Measurements from ENCODE around the gene ALS2CL. TPM values are rescaled to one million over a fixed set of nuclear protein-coding genes. Genes with fewer than 3 reads are reported as not detected.

Gene ALS2CL
- total RNA-seq, 1 donor from 2014 or later = 6.2 TPM

DNA sequence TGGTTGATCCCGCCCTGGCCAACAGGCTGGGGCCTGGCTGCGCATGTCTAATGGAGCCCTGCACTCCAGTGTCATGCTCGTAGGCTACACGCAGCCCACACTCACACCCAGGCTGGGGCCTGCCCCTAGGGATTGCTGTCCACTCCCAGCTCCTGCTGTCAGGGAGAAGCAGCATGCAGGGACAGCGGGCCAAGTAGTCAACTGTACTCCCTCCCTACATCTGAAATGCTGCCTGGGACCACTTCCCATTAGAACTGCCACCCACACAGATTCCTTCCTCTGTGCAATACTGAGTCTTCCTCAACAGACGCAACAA lies 16.1 kb downstream of the ALS2CL start:
- no peak for DNase-seq (ENCODE audit: low read depth, low spot score)

DNA sequence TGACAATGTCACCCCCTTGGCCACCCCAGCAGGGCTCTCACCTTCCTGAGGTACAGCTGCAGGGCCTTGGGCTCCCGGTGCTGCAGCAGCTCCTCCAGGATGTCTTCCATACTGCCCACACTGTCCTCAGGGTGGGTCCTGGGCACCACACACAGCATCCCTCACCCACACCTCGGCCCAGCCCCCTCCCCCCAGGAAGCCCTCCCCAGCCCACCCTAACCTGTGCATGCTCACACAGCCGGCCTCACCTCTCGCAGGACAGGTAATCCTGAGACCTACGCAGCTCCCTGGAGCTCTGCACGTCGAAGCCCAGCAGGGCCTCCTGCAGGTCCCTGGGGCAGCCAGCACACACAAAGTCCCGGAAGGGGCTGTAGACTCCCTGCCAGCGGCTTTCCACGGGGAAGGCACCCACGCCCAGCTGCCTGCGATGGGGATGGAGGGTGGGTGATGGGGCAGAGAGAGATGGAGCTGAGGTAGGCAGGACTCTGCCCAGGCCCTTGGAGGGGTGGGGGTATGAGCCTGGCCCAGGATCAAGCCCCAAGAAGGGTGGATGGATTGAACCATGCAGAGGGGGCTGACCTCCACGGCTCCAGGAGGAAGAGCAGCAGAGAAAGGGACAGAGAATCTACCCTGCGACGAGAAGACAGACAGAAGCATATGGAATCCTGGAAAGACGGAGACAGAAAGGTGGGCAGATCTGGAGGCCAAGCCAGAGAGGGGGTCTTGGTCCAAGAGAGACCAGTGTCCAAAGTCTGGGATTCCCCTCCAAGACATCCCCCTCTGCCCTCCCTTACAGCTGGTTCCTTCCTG lies 16.7 kb downstream of the ALS2CL start:
- DNase-seq (ENCODE audit: low read depth, low spot score) = no peak

GRCh38 chr3:46675843-46676567 lies 17.5 kb downstream of the ALS2CL start:
- no peak for DNase-seq (ENCODE audit: low read depth, low spot score)

- no peak for DNase-seq (ENCODE audit: low read depth, low spot score)
Measured at GRCh38 chr3:46675426-46675825, 18.1 kb downstream of the ALS2CL start.

DNA sequence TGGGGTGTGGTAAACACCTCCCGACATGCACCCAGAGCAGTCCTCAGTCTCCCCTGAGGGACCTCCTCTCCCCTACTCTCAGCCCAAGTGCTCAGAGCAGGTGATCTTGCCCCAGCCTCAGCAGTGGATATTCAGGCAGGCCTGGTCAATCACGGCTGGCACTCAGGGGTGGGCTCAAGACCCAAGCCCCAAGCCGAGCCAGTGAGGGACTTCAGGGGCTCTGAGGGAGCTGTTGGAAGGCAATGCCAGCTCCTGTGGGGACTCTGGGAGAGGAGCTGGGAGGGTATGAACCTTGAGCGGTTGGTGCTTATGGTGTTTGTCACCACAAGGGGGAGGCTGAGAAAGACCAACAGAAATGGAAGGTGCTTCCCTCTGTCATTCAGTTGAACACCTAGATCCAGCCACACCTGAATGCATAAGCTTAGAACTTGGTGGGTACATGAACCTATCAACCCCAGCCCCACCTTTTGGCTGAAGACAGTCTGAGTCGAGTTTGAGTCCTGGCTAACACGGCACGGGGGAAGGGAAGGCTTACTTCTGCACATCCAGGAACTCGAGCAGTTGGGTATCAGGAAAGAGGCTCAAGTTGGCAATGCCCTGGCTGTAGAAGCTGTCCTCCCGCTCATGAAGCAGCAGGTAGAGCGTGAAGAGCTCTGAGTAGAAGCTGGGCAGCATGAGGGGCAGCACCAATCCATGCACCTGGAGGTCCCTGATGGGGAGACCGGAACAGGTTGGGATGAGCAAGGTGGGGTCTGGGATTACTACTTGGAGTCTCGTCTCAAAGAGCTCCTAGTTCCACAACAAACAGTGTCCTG lies 19.2 kb downstream of the ALS2CL start:
- DNase-seq (ENCODE audit: low read depth, low spot score) = no peak

GRCh38 chr3:46673151-46674030 lies 20.1 kb downstream of the ALS2CL start:
- DNase-seq (ENCODE audit: low read depth, low spot score) = no peak

- DNase-seq (ENCODE audit: low read depth, low spot score) = no peak
Measured at GRCh38 chr3:46672349-46672695, 21.2 kb downstream of the ALS2CL start.

- no peak for DNase-seq (ENCODE audit: low read depth, low spot score)
Measured at GRCh38 chr3:46671541-46672348, 21.7 kb downstream of the ALS2CL start.

- DNase-seq (ENCODE audit: low read depth, low spot score) = no peak
Measured at GRCh38 chr3:46670891-46671427, 22.5 kb downstream of the ALS2CL start.

GRCh38 chr3:46670000-46670890 lies 23.2 kb downstream of the ALS2CL start:
- DNase-seq (ENCODE audit: low read depth, low spot score) = no peak

- no peak for DNase-seq (ENCODE audit: low read depth, low spot score)
Measured at GRCh38 chr3:46669191-46669999, 24.1 kb downstream of the ALS2CL start.

DNA sequence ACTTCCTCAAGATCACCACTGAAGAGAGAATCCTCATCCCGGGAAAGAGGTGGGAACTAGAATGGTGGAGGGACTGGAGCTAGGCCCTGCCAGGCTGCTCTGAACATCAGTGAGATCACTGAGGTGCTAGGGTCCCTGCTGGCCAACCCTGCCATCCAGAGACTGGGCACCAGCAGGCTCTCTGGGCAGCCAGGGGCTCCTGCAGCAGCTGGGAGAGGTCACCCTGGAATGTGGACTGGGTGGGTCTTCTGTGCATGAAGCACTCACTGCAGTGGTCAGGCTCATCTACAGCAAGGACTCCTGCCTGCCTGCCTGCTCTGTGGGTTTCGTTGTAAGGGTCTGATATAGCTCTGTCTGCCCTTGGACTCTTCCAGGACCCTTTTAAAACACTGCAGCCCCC lies 24.9 kb downstream of the ALS2CL start:
- DNase-seq (ENCODE audit: low read depth, low spot score) = no peak

- DNase-seq (ENCODE audit: low read depth, low spot score) = no peak
Measured at GRCh38 chr3:46668116-46668515, 25.4 kb downstream of the ALS2CL start.

DNA sequence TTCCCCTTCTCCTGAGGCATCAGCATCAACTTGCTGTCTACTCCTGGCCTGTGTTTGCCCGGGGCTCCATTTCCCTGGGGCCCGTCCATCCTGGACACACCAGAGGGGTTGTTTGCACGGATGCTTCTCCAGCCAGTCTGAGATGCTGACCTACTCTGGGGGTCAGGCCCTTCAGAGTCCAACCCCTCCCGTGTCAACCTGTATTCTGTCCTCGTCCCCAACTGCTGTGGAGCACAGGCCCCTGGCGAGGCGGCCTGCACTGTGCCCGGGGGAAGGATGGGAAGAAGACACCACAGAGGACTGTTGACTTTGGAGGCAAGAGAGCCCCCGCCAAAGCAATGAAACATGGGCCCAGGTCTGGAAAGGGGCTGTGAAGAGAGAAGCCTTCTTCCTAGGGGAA lies 25.8 kb downstream of the ALS2CL start:
- DNase-seq (ENCODE audit: low read depth, low spot score) = no peak

DNA sequence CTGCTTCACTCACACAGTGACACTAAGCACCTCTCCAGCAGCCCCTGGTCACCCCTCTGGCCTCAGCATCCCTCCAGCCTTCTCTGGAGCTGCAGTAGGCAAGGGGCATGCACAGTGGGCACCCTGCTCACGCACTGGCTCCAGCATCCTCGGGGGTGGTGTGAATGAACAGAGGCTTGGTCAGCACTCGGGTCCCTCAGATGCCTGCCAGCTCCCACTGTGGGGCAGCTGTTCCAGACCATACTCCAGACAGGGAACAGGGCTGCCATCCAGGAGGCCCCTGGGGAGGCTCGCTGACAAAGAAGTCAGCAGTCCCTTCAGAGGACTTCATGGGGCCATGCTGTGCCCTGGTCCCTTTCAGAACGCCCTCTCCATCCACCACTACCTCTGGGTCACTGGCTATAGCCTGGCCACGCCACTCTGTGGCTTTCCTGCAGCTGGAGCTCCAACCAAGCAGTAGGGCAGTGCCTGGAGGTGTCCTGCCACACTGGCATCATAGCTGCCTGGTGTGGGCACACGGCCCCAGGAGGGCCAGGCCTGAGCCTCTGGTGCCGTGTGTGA lies 26.3 kb downstream of the ALS2CL start:
- no peak for DNase-seq (ENCODE audit: low read depth, low spot score)

DNA sequence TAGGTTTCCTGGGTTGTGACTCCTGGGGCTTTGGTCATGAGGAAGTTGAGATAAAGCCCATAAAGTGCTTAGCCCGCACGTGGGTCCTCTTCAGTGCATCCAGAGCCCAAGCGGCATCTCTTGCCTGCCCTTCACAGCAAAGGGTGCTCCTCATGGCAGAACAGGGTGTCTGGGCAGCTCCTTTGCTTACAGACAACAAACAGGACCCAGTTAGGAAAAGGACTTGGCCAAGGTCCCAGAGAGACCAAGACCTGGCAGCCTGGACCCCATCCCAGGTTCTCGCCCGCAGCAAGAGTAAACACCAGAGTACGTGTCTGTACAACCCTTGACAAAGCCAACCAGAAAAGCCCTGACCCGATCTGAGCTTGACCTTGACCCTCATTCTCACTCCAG lies 27.0 kb downstream of the ALS2CL start:
- DNase-seq (ENCODE audit: low read depth, low spot score) = no peak

GRCh38 chr3:46665763-46666452 lies 27.6 kb downstream of the ALS2CL start:
- no peak for DNase-seq (ENCODE audit: low read depth, low spot score)
